Thyroid gland (tissue), 4 donors: ENCODE measurements around the gene SUMF1. TPM values are rescaled to one million over a fixed set of nuclear protein-coding genes. Genes with fewer than 3 reads are reported as not detected.

ENCODE experiments used
- DNase-seq, 2 donors: peaks; one replicate each; pipeline ENCODE4 v3.0.0-alpha.2; 2019
- H3K27ac ChIP-seq, 3 donors: fragments of 200-600 bp; sonication (generic); 1 replicate in 2 of 3; 2 replicates in 1 of 3; pipeline ENCODE4 v1.5.1; 2016 to 2019; ENCODE audit warnings: mild to moderate bottlenecking in 1 of 3, moderate library complexity in 1 of 3
- H3K27me3 ChIP-seq: fragments of 200-600 bp; sonication (generic); one replicate; pipeline ENCODE4 v1.5.1; 2019
- H3K36me3 ChIP-seq, 2 donors: fragments of 200-600 bp; sonication (generic); one replicate each; pipeline ENCODE4 v1.5.1; 2016 to 2019
- H3K4me1 ChIP-seq, 2 donors: fragments of 200-600 bp; sonication (generic); one replicate each; pipeline ENCODE4 v1.5.1; 2017 to 2019
- H3K4me3 ChIP-seq, 3 donors: fragments of 200-600 bp; sonication (generic); replicated peaks in 1 of 3; 1 replicate in 2 of 3; 2 replicates in 1 of 3; pipeline ENCODE4 v1.5.1; 2016; ENCODE audit warnings: mild to moderate bottlenecking in 1 of 3
- H3K9me3 ChIP-seq: fragments of 200-600 bp; sonication (generic); one replicate; pipeline ENCODE4 v1.5.1; 2017
- CTCF ChIP-seq, 6 experiments: fragments of 200-600 bp in 3 of 6; fragments of 450-650 bp in 3 of 6; sonication (generic) in 3 of 6; IDR thresholded peaks; one replicate each; pipeline ENCODE4 v1.5.1; 2016 to 2019; ENCODE audit warnings: antibody characterized with exemption in 6 of 6, mild to moderate bottlenecking in 2 of 6, inconsistent platforms in 1 of 6, moderate library complexity in 1 of 6
- POLR2A ChIP-seq, 2 donors: fragments of 450-650 bp; IDR thresholded peaks; one replicate each; pipeline ENCODE4 v1.6.1; 2017; ENCODE audit warnings: antibody characterized with exemption in 2 of 2, mild to moderate bottlenecking in 2 of 2, moderate library complexity in 1 of 2
- WGBS, 2 donors: methylation state at CpG; one replicate each; pipeline ENCODE4 v1.1.5; 2017; 5-methylcytosine and 5-hydroxymethylcytosine counted together
- intact Hi-C: fragments of 100-400 bp; cut with DNase I; formaldehyde crosslinking; loops from one replicate; pipeline ENCODE4 v1.15.1; 2023
- total RNA-seq, 4 donors: library from RNA; depleted of rRNA; stranded (reverse); fragments of >200 nt; gene quantifications; one replicate each; pipeline ENCODE4 v1.2.3, GENCODE V29; 2016

SUMF1 gene
- total RNA-seq, 4 donors from 2014 or later: 58.8 to 98.3 (median 74.5) TPM

GRCh38 chr3:4314688-4315087, 152.4 kb downstream of the SUMF1 start:
- H3K9me3 ChIP-seq: no peaks in the 10 kb centered on the region
- no peak overlapping the region for H3K4me3 ChIP-seq
- no peak overlapping the region for H3K27ac ChIP-seq
- H3K27me3 ChIP-seq: no peaks in the 10 kb centered on the region
- TF ChIP-seq CTCF (IDR thresholded peaks at IDR 0.05) (no peak), POLR2A (IDR thresholded peaks at IDR 0.05) (no peak)
- peaks cover 6 to 11% of the 10 kb centered on the region in 2 donors for H3K36me3 ChIP-seq
- intact Hi-C loops: no loop called here
- DNase-seq: no peak
- peaks cover 0 to 11% of the 10 kb centered on the region in 2 donors for H3K4me1 ChIP-seq
- 88 to 94% methylated on average over 4 of the region's 4 CpGs for WGBS, 2 donors

GRCh38 chr3:4313606-4314293, 153.3 kb downstream of the SUMF1 start:
- no peak overlapping the region for H3K4me3 ChIP-seq
- intact Hi-C loops: no loop called here
- peaks cover 6 to 11% of the 10 kb centered on the region in 2 donors for H3K36me3 ChIP-seq
- no peaks in the 10 kb centered on the region for H3K27me3 ChIP-seq
- 93 to 95% methylated on average over 4 of the region's 4 CpGs for WGBS, 2 donors
- no peak for TF ChIP-seq CTCF (IDR thresholded peaks at IDR 0.05)
- no peak for TF ChIP-seq POLR2A (IDR thresholded peaks at IDR 0.05)
- H3K4me1 ChIP-seq: peaks cover 4 to 20% of the 10 kb centered on the region in 2 donors
- DNase-seq: no peak
- no peaks in the 10 kb centered on the region for H3K9me3 ChIP-seq
- no peak overlapping the region for H3K27ac ChIP-seq

DNA sequence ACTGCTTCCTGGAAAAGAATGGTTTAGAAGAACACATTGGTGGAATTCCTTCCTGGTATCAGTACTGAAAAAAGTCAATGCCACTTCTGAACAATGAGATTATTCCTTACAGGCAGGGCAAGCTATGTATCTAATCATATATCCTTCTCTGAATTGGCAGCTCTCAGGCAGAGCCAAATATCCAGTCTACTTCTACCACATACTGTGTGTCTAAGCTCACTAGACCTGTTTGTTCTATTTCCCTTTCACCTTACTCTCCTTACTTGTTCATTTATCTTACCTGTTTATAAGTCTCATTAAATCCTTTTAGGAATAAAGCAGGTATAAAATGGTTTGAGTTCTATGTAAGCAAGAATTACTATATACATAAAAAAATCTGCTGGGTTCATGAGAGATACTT, 155.6 kb downstream of the SUMF1 start:
- peaks cover 15 to 35% of the 10 kb centered on the region in 2 donors for H3K4me1 ChIP-seq
- no peaks in the 10 kb centered on the region for H3K9me3 ChIP-seq
- no peak overlapping the region for H3K4me3 ChIP-seq
- TF ChIP-seq POLR2A (IDR thresholded peaks at IDR 0.05): no peak
- TF ChIP-seq CTCF (IDR thresholded peaks at IDR 0.05): no peak
- intact Hi-C loops: no loop called here
- no peak for DNase-seq
- H3K27me3 ChIP-seq: no peaks in the 10 kb centered on the region
- H3K36me3 ChIP-seq: peaks cover under 1 to 4% of the 10 kb centered on the region in 2 donors
- H3K27ac ChIP-seq: no peak overlapping the region

Other genes with a start within 250 kb of the SUMF1 start
- gene SETMAR, start 163.9 kb downstream of the SUMF1 start, total RNA-seq: 10 to 100 TPM; 33.4 to 36.7 (median 36.2) TPM
- gene ITPR1, start 26.1 kb upstream of the SUMF1 start, total RNA-seq: 100 to 1,000 TPM; 210 to 261 (median 232) TPM